ENCODE data around the gene NKD2.

The NKD2 gene

DNA sequence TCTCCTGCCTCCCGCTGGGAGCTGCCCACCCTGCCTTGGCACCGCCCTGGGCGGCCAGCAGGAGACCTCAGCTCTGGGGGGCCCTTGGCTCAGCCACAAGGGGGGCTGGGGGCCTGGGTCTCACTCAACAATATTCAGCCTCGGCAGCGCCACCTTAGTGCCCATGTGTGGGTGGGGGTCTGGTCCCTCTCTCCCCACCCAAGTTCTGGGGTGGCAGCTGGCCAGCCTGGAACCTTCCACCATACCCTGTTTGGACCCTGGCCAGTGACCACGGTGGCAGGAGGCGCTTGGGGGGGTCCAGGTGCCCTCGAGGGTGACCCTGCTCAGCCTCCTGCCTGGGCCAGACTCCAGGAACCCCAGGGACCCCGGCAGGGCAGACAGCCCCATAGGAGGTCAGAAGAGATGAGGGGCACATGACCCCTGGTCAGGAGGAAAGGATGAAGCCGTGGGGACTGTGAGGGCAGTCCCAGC, 22.2 kb downstream of the NKD2 start:
- DNase-seq (ENCODE audit: low read depth): no peak

DNA sequence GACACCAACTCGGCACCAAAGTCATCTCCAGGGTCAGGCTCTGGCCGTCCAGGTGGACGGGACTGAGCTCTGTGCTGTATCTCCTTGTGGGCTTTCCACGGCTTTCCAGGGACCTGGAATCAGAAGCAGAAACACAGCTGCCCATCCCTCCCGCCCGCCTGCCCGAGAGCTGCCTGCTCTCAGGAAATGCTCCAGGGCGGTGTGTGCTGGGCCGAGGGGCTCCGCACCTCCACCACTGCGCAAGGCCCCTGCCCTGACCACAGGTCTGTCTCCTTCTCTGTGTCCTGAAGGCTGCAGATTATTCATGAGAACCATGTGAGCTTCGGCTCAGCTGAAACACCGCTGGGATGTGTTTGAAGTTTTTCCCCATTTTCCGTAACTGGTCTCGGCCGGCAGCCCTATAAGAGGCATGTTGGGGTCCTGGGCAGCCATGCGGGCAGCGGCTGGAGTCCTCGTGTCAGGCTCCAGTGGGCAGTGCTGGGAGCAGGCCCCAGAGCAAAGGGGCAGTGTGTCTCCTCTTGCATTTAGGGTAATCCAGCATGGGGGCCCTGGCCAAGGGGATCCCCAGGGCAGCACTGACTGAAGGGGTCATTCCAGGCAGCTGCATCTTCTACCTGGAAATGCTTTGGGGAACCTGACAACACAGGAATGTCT, 22.8 kb downstream of the NKD2 start:
- no peak for DNase-seq (ENCODE audit: low read depth)

DNA sequence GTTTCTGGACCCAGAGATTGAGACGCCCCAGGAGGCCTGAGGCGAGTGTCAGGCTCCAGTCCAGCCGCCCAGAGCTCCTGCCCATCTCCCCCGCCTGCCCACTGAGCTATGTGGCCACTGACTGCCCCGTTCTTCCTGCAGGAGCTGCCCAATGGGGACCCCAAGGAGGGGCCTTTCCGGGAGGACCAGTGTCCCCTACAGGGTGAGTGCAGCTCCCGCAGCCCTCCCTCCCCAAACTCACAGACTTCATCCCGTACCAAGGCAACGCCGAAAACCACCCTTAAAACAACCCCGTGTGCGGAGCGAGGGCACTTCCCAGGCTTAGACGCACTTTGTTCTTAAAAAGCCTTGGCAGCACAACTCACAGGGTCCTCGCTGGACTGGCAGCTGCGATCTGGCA, 23.4 kb downstream of the NKD2 start:
- DNase-seq (ENCODE audit: low read depth): no peak

DNA sequence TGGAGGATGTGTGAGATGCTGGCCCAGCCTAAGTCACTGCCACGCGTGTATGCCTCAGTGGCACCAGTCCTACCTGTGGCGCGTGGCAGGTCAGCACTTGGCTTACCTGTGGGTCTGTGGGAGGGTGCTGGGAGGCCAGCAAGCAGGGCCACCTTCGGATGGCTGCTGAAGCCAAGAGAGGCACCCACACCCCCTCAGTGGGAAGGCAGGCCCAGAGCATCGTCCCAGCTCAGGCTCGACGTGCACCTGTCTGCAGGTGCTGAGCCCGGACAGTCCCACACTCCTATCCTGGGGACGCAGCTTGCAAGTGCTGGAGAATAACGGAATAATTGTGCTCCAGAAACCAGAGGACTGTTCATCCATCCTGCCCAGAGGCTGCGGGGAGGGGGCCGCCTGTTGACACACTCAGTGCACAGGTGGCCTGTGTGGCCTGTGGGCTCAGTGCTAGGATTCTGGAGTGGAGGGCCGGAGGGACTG, 24.0 kb downstream of the NKD2 start:
- no peak for DNase-seq (ENCODE audit: low read depth)

DNA sequence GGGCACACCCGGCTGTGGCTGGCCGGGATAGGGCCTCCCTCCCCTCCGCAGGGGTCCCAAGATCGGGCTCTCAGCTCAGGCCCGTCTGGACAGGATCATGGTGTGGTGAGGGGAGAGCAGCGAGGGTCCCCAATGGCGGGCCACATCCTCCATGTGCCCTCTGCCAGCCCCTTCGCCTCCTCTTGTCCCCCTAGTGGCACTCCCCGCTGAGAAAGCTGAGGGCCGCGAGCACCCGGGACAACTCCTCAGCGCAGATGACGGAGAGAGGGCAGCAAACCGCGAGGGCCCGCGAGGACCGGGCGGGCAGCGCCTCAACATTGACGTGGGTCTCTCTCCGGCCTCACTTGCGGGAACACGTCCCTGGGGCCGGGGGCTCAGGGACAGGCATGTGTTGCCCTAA, 24.6 kb downstream of the NKD2 start:
- no peak for DNase-seq (ENCODE audit: low read depth)

DNA sequence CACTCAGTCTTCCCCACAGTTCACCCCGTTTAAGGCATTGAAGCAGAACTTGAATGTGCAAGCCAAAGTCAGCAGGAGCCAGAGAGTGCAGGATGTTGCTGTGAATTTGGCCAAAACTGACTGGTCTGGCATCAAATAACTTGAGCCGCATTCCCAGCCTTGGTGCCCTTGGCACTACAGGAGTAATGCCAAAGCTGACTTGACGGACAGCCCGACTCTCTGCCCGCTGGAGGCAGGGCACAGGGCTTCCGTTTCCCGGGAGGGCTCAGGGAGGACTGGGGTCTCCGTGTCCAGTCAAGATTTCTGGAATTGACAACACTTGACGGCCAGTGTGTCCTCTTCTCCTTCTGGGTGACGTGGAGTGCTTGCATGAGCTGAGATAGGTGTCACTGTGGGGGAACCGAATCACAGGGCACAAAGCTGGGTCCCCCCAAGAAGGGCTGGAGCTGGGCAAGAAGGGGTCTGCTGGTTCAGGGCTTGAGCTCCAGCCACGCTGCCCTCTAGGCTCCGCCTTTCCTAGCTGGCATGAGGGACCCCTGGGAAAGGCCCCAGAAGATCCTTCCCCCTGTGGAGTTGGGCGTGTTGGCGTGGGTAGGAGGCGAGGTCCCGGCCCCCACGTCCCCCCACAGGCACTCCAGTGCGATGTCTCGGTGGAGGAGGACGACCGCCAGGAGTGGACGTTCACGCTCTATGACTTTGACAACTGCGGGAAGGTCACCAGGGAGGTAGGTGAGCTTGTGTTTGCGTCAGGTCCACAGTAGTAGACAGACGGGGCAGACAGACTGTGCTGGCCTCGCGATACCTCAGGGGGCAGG, 25.2 kb downstream of the NKD2 start:
- no peak for DNase-seq (ENCODE audit: low read depth)

DNA sequence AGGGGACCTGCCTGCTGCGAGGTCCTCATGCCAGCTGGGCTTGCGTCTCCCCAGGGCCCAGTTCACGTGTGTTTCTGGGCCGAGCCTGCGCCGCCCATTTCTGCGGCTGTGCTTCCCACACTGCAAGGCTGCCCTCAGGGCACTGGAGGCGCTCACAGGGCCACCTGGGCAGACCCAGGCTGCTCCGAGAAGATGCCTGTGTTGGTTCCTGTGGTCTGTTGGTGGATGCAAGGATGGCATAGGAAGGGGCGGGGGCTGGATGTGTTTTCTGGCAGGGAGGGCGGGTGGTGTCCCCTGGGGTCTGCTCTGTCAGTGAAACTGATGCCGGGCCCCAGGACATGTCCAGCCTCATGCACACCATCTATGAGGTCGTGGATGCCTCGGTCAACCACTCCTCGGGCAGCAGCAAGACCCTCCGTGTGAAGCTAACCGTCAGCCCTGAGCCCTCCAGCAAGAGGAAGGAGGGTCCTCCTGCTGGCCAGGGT, 25.9 kb downstream of the NKD2 start:
- no peak for DNase-seq (ENCODE audit: low read depth)

DNA sequence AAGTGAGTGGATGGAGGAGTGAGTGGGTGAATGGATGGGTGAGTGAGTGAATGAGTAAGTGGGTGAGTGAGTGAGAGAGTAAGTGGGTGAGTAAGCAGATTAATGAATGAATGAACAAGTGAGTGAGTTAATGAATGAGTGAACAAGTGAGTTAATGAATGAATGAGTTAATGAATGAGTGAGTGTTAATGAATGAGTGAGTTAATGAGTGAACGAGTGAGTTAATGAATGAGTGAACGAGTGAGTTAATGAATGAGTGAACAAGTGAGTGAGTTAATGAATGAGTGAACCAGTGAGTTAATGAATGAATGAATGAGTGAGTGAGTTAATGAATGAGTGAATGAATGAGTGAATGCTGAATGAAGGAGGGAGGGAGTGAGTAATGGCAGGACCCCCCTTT, 26.4 kb downstream of the NKD2 start:
- DNase-seq (ENCODE audit: low read depth): no peak

DNA sequence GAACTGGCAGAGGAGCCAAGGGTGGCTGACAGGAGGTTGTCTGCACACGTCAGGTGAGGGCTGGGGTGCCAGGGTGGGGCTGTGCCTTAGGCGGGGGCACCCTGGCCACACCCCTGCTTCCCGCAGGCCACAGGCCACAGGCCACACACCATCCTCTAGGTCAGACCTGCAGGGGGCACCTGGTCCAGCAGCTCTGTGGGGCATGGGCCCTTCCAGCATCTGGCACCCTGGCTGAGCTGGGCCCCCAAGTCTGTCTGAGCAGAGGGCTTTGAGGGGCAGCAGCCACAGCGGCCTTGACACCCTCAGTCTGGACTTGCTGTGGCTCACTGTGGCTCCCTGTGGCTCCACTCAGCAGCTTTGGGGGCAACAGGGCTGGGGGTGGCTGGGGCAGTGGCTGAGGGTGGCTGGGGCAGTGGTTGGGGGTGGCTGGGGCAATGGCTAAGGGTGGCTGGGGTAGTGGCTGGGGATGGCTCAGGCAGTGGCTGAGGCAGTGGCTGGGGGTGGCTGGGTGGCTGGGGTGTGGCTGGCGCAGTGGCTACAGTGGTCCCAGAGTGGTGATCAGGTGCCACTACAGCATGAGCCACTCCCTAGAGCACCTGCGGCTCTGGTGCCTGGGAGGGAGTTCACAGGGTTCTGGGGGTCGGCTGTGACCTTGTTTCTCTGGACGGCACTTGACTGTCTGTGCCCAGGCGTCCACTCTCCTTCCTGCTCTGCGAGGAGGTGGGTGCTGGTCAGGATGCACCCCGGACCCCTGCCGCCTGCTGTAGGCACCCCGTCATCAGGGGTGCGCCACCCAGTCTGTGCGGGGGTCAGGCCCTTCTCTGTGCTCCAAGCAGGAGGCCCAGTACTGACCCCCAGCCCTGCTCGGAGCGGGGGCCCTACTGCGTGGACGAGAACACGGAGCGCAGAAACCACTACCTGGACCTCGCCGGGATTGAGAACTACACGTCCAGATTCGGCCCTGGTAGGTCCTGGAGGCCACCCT, 27.1 kb downstream of the NKD2 start:
- DNase-seq (ENCODE audit: low read depth): no peak

DNA sequence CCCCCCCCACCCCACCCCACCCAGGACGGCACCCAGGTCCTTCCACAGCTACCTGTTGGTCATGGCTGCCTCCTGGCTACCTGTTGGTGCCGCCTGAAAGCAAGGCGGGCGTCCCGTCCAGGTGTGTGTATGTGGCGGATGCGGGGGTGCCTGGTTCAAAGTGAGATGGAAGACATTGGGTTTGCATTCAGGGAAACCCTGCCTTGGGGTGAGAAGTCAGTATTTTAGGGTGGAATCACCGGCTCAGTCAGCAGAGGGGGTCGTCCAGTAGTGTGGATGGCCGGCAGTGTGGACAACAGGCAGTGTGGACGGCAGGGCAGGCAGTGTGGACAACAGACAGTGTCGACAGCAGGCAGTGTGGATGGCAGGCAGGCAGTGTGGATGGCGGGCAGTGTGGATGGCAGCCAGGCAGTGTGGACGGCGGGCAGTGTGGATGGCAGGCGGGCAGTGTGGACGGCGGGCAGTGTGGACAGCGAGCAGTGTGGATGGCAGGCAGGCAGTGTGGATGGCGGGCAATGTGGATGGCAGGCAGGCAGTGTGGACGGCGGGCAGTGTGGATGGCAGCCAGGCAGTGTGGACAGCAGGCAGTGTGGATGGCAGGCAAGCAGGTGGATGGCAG, 28.0 kb downstream of the NKD2 start:
- no peak for DNase-seq (ENCODE audit: low read depth)

DNA sequence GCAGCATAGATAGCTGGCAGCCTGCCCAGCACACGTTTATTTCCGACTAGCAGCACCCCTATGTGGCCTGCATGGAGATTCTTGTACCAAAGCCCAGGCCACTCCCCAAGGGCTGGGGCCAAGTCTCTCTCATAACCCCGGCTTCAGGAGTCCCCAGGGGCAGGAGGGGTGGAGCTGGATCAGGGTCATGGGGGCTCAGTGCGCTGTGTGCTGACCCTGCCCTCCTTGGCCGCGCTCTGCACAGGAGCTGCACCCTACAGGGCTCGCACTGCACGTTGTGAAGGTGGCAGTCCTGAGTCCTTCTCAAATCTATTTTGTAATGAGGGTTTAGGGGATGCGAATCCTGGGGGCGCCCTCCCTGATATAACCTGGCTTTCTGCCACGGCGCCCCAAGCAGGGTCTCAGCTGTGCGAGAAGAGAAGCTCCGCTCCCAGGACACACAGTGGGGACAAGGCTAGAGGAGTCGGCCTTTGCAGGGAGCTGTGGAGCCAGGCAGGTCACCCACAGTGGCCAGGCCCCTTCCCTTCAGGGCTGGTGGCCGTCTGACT, 28.6 kb downstream of the NKD2 start:
- no peak for DNase-seq (ENCODE audit: low read depth)

DNA sequence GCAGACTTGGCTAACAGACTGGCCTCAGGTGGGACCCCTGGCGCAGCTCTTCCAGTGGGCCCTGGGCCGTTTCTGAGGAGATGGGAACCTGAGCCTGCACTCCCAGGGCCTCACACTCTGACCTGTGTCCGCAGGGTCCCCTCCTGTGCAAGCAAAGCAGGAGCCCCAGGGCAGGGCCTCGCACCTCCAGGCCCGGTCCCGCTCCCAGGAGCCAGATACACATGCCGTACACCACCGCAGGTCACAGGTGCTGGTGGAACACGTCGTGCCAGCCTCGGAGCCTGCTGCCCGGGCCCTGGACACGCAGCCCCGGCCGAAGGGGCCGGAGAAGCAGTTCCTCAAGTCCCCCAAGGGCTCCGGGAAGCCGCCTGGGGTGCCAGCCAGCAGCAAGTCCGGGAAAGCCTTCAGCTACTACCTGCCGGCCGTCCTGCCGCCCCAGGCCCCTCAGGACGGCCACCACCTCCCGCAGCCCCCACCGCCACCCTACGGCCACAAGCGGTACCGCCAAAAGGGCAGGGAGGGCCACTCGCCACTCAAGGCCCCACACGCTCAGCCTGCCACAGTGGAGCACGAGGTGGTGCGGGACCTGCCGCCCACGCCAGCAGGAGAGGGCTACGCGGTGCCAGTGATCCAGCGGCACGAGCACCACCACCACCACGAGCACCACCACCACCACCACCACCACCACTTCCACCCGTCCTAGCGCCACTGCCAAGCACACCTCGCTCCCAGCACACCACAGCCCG, 29.2 kb downstream of the NKD2 start:
- DNase-seq (ENCODE audit: low read depth): no peak

DNA sequence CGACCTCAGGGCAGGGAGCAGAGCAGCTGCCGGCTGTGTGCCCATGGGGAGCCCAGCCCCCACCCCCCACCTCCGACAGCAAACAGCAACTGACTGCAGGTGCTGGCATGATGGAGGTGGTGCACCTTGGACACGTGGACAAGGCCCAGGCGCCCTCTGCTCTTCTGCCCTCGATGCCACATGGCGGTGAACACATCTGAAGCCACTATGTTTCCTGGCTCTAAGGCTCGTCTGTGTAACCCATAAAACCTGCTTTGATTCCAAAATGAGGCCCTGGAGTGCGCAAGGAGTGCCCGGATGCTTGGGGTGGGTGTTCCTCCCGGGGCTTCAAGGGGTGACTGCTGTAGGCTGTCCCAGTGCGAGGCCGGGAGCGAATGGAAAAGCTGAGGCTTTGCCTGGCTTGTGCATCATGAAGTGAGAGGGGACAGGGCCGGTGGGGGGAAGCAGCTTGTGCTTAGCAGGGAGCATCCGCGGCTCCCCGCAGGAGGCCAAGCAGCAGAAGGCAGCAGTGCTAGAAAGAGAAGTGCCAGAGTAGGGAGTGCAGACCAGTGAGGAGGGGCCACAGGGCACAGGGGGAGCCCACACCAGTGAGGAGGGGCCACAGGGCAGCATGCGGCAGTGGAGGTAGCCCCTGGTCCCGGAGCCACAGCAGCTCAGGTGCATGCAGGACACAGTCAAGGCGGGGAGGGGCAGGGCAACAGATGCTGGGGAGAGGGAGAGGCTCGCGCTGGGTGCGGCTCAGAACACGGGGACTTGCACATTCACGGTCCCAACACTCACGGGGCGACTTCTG, 30.0 kb downstream of the NKD2 start:
- DNase-seq (ENCODE audit: low read depth): no peak

DNA sequence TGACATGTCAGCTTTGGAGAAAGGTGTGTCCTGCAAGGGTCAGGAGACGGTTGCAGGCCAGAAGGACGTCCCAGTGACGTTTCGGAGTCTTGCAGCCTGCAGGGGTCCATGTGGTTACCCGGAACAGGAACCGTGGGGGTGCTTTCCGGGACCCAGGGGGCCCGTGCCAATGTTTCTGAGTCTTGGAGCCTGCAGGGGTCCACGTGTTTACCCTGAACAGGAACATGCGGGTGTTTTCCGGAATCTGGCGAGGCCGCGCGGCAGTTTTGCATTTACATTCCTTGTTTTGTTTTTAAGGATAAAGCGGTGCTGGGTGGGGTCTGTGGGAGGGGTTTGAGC, 30.6 kb downstream of the NKD2 start:
- DNase-seq (ENCODE audit: low read depth): no peak

DNA sequence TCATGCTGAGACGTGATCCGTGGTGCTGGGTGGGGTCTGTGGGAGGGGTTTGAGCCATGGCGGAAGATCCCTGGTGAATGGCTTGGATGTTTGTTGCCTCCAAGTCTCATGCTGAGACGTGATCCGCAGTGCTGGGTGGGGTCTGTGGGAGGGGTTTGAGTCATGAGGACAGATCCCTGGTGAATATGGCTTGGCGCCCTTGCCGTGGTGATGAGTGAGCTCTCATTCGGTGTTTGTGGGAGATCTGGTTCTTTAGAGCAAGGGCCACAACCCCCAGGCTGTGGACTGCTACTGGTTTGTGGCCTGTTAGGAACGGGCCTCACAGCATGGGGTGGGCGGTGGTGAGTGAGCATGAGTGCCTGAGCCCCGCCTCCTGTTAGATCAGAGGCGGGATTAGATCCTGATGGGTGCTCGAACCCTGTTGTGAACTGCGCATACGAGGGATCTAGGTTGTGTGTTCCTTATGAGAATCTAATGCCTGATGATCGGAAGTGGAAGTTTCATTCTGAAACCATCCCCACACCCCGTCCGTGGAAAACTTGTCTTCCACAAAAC, 31.2 kb downstream of the NKD2 start:
- no peak for DNase-seq (ENCODE audit: low read depth)

DNA sequence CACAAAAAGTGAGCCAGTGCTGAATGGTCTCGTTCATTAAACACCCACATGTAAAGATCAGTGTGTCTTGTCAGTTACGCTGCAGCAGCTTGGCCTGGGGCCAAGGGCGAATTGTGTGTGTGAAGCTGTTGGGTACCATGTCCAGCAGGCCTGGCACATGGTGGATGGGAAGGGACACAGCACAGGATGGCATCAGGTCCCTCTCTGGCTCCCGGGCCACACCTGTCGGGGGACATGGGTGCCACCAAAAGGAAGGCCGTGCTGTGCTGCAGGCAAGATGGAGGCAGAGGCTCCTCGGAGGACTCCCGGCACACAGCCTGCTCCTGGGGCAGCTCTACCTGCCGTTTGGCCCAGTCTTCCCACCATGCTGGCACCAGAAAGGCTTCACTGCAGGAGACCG, 32.0 kb downstream of the NKD2 start:
- no peak for DNase-seq (ENCODE audit: low read depth)

DNA sequence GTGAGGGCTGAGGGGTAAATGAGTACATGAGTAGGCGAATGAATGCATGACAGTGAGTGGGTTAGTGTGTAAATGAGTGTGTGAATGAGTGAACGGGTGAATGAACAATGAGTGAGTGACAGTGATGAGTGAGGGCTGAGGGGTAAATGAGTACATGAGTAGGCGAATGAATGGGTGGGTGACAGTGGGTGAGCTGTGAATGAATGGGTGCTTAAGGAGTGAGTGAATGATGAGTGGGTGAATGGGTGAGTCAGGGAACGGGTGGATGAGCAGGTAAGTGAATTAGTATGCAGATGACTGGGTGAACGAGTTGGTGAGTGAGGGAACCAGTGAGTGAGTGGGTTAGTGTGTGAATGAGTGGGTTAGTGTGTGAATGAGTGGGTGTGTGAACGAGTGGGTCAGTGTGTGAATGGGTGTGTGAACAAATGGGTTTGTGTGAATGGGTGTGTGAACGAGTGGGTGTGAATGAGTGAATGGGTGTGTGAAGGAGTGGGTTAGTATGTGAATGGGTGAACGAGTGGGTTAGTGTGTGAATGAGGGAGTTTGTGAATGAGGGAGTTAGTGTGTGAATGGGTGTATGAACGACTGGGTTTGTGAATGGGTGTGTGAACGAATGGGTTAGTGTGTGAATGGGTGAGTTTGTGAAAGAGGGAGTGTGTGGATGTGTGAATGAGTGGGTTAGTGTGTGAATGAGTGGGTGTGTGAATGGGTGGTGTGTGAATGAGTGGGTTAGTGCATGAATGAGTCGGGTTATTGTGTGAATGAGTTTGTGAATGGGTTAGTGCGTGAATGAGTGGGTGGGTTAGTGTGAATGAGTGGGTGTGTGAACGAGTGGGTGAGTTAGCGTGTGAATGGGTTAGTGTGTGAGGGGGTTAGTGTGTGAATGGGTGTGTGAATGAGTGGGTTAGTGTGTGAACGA, 32.9 kb downstream of the NKD2 start:
- DNase-seq (ENCODE audit: low read depth): no peak

DNA sequence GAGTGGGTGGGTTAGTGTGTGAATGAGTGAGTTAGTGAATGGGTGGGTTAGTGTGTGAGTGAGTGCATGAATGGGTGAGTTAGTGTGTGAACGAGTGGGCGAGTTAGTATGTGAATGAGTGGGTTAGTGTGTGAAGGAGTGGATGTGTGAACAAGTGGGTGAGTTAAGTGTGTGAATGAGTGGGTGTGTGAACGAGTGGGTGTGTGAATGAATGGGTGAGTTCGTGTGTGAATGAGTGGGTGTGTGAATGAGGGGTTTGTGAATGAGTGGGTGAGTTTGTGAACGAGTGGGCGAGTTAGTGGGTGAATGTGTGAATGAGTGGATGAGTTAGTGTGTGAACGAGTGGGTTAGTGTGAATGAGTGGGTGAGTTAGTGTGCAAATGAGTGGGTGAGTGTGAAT, 34.0 kb downstream of the NKD2 start:
- no peak for DNase-seq (ENCODE audit: low read depth)

DNA sequence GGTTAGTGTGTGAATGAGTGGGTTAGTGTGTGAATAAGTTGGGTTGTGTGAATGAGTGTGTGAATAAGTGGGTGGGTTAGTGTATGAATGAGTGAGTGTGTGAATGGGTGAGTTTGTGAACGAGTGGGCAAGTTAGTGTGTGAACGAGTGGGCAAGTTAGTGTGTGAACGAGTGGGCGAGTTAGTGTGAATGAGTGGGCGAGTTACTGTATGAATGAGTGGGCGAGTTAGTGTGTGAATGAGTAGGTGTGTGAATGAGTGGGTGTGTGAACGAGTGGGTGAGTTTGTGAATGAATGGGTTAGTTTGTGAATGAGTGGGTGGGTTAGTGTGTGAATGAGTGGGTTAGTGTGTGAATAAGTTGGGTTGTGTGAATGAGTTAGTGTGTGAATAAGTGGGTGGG, 34.7 kb downstream of the NKD2 start:
- DNase-seq (ENCODE audit: low read depth): no peak
